Measurements from ENCODE around the gene FNBP1.

Gene FNBP1

DNA sequence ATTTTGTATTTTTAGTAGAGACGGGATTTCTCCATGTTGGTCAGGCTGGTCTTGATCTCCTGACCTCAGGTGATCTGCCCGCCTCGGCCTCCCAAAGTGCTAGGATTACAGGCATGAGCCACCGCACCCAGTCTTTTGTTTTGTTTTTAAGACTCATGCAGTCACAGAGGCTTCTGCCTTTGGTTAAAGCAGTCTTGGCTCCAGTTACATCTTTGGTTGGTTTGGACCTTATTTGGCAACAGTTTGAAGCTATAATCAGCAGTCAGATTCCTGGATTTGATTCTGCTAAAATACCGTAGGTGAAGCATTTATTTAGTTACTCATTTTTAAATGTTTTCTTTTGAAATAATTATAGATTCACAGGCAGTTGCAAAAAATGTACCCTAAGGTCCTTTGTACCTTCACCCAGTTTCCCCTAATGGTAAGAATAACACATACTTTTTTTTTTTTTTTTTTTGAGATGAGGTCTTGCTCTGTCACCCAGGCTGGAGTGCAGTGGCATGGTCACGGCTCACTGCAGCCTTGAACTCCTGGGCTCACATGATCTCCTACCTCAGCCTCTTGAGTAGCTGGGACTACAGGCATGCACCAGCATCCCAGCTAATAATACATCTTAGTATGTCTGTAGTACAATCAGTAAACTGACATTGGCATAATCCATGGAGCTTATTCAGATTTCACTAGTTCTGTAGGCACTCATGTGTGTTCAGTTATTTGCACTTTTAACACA is 192.0 kb downstream of the FNBP1 start:
- in situ Hi-C loops (cut with MboI; ENCODE audit: low pct_unique_long_range_greater_than_20kb, low sequenced_read_pairs, unreplicated experiment), result no loop called here
- no peak for DNase-seq (ENCODE audit: low spot score)
- TF ChIP-seq, protein P1, sequence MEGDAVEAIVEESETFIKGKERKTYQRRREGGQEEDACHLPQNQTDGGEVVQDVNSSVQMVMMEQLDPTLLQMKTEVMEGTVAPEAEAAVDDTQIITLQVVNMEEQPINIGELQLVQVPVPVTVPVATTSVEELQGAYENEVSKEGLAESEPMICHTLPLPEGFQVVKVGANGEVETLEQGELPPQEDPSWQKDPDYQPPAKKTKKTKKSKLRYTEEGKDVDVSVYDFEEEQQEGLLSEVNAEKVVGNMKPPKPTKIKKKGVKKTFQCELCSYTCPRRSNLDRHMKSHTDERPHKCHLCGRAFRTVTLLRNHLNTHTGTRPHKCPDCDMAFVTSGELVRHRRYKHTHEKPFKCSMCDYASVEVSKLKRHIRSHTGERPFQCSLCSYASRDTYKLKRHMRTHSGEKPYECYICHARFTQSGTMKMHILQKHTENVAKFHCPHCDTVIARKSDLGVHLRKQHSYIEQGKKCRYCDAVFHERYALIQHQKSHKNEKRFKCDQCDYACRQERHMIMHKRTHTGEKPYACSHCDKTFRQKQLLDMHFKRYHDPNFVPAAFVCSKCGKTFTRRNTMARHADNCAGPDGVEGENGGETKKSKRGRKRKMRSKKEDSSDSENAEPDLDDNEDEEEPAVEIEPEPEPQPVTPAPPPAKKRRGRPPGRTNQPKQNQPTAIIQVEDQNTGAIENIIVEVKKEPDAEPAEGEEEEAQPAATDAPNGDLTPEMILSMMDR (IDR thresholded peaks at IDR 0.05; ENCODE audit: extremely low read depth, insufficient read depth, missing control alignments), result no peak

DNA sequence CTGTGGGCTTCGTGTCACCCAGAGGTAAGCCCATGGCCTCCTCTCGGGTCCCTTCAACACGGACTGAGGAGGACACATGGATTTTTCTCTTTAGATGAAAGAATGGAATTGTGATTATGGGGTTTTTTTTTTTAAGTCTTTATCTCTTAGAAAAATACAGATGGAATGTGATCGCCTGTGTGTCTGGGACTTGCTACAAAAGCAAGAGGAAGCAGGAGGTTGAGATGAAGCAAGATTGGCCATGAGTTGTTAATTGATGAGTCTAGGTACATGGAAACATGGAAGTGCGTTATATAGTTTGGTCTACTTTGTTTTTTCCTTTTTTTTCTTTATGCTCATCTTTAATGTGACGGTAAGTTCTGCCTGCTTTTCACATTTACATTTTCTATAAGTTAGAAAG is 193.1 kb downstream of the FNBP1 start:
- in situ Hi-C loops (cut with MboI; ENCODE audit: low pct_unique_long_range_greater_than_20kb, low sequenced_read_pairs, unreplicated experiment), result no loop called here
- TF ChIP-seq, protein P1 (IDR thresholded peaks at IDR 0.05; ENCODE audit: extremely low read depth, insufficient read depth, missing control alignments), result no peak
- no peak for DNase-seq (ENCODE audit: low spot score)

DNA sequence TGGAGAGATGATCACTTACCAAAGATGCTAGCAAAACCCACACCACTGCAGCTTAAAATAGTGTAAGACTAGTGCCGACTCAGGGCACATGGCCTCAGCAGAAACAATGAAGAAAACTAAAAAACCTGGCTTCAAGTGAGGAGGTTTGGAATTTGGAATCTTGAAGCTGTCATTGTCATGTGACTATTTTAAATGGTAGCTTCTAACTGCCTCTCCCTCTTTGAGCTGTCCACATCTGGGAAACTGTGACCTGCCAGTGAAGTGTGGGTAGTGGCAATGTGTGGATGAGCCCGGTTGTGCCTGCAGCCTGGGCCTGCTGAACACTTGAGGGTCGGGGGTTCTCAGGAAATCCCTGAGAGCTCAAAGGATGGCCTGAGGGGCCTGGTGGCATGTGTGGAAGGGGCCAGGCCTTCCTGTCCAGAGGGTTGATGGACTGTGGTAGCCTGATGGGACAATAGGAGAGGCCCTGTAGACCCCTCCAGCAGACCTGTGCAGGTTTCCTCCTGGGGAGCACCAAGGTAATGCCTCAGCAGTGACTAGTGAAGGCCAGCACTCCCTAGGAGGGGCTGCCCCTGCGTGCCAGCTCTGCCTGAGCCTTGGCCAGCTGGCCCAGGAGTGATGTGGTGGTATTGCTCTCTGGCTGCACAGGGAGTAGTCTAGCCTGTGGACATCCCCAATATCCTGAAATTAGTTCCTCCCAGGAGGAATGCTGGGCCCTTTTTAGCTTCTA is 194.1 kb downstream of the FNBP1 start:
- TF ChIP-seq, protein P1 (IDR thresholded peaks at IDR 0.05; ENCODE audit: extremely low read depth, insufficient read depth, missing control alignments), result no peak
- DNase-seq (ENCODE audit: low spot score), result no peak
- in situ Hi-C loops (cut with MboI; ENCODE audit: low pct_unique_long_range_greater_than_20kb, low sequenced_read_pairs, unreplicated experiment), result no loop called here

DNA sequence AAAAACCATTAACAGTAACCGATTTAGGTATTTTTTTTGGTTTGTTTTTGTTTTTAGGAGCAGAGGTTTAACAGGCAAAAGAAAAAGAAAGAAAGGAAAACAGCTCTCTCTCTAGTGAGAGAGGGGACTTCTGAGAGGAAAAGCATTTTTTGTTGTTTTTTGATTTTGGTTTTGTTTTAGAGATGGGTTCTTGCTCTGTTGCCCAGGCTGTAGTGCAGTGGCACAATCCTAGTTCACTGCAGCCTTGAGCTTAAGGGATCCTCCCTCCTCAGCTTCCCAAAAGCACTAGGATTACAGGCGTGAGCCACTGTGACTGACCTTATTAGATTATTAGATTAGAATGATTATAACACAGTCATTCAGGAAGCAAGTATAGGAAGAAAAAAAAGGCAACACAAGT is 197.6 kb downstream of the FNBP1 start:
- TF ChIP-seq, protein P1 (IDR thresholded peaks at IDR 0.05; ENCODE audit: extremely low read depth, insufficient read depth, missing control alignments), result no peak
- no peak for DNase-seq (ENCODE audit: low spot score)
- in situ Hi-C loops (cut with MboI; ENCODE audit: low pct_unique_long_range_greater_than_20kb, low sequenced_read_pairs, unreplicated experiment), result no loop called here

DNA sequence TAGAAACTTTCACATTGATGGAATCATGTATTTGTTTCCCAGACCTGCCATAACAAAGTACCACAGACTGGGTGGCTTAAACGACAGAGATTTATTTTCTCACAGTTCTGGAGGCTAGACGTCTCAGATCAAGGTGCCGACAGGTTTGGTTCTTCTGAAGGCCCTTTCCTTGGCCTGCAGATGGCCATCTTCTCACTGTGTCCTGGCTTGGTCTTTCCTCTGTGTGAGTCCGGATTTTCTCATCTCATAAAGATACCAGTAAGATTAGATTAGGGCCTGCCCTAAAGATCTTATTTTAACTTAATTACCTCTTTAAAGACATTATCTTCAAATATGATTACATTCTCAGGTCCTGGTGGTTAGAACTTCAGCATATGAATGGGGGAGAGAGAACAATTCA is 201.9 kb downstream of the FNBP1 start:
- in situ Hi-C loops (cut with MboI; ENCODE audit: low pct_unique_long_range_greater_than_20kb, low sequenced_read_pairs, unreplicated experiment), result no loop called here
- TF ChIP-seq, protein P1 (IDR thresholded peaks at IDR 0.05; ENCODE audit: extremely low read depth, insufficient read depth, missing control alignments), result no peak
- DNase-seq (ENCODE audit: low spot score), result no peak

DNA sequence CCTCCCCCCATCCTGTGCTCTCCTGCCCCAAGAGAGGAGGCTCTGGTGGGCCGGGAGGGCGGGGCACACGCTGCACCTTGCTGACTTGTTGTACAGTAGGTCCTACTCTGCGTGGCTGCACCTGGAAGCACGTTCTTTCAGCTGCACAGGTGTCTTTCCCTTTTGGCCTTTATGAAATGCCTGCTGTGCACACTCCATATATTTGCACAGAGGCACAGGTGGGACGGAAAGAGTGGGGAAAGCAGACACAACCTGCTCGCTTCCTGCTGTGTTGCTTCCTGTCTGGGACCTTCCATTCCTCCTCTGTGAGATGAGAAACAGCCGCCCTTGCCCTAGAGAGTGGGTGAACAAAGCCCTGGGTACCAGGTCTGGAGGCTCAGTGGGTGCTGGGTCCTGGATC is 203.0 kb downstream of the FNBP1 start:
- in situ Hi-C loops (cut with MboI; ENCODE audit: low pct_unique_long_range_greater_than_20kb, low sequenced_read_pairs, unreplicated experiment), result no loop called here
- no peak for DNase-seq (ENCODE audit: low spot score)
- TF ChIP-seq, protein P1 (IDR thresholded peaks at IDR 0.05; ENCODE audit: extremely low read depth, insufficient read depth, missing control alignments), result no peak

All from GM13977 (cell line).